GM21381 (cell line): ENCODE data around the gene IRAK1.
"Not testable (repeated sequence)": the region's sequence is repeated elsewhere in the genome, so short reads cannot be mapped to it uniquely, and the experiment has no call there.

Source experiments
- ATAC-seq: cut with Tn5 transposase; IDR thresholded peaks from one replicate; pipeline ENCODE4 v1.9.1; 2021; ENCODE audit warnings: mild to moderate bottlenecking, moderate library complexity; ENCODE audit not compliant: unreplicated experiment

The IRAK1 gene

GRCh38 chrX:154002215-154002719 is 17.4 kb downstream of the IRAK1 start:
- no peak for ATAC-seq

GRCh38 chrX:154000051-154000450 is 19.7 kb downstream of the IRAK1 start:
- ATAC-seq: no peak

- no peak for ATAC-seq
Observed at GRCh38 chrX:153999359-154000037, 20.2 kb downstream of the IRAK1 start.

GRCh38 chrX:153995504-153995903 is 24.2 kb downstream of the IRAK1 start:
- ATAC-seq: no peak

GRCh38 chrX:153994398-153994797 is 25.3 kb downstream of the IRAK1 start:
- not testable (repeated sequence) for ATAC-seq

GRCh38 chrX:153993978-153994377 is 25.7 kb downstream of the IRAK1 start:
- no peak for ATAC-seq

GRCh38 chrX:153993079-153993478 is 26.6 kb downstream of the IRAK1 start:
- ATAC-seq: no peak

GRCh38 chrX:153992180-153992579 is 27.5 kb downstream of the IRAK1 start:
- ATAC-seq: no peak

- ATAC-seq: no peak
Observed at GRCh38 chrX:153991013-153991580, 28.6 kb downstream of the IRAK1 start.

- ATAC-seq: no peak
Observed at GRCh38 chrX:153989973-153990655, 29.6 kb downstream of the IRAK1 start.

- no peak for ATAC-seq
Observed at GRCh38 chrX:153988493-153988892, 31.2 kb downstream of the IRAK1 start.

GRCh38 chrX:153984351-153985178 is 35.1 kb downstream of the IRAK1 start:
- ATAC-seq: no peak

GRCh38 chrX:153983321-153983801 is 36.3 kb downstream of the IRAK1 start:
- ATAC-seq: no peak

GRCh38 chrX:153981771-153982533 is 37.8 kb downstream of the IRAK1 start:
- no peak for ATAC-seq

GRCh38 chrX:153981231-153981630 is 38.5 kb downstream of the IRAK1 start:
- ATAC-seq: no peak

- ATAC-seq: not testable (repeated sequence)
Observed at GRCh38 chrX:153980394-153980793, 39.3 kb downstream of the IRAK1 start.

GRCh38 chrX:153974726-153975286 is 44.9 kb downstream of the IRAK1 start:
- ATAC-seq: no peak

GRCh38 chrX:153974003-153974725 is 45.5 kb downstream of the IRAK1 start:
- ATAC-seq: no peak
